NCI-H748 (cell line): ENCODE measurements around the gene SAMMSON.
A peak's percentile ranks its signal among the peaks of the same experiment; 100 is the strongest.

Experiments used
- DNase-seq: peaks from one replicate; lab custom pipeline; 2025; ENCODE audit not compliant: unreplicated experiment; lab: John Stamatoyannopoulos, UW

The SAMMSON gene

DNA sequence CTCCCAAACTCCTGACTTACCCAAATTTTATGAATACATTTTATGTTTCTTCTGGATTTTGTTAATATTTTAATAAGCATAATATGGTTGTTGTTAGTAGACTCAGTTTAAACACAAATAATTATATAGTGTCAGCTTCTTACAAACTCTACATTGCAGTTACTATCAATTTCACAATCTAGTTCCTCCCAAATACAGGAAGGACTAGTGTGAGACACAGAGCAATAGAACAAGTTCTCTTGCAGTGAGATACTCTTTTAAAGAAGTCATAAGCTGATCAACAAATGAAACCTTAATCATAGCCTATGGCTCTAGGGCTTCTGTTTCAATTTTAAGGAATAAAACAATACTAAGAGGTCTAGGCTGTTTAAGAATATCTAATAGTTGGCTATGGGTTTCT is 86.1 kb downstream of the SAMMSON start:
- no peak for DNase-seq

DNA sequence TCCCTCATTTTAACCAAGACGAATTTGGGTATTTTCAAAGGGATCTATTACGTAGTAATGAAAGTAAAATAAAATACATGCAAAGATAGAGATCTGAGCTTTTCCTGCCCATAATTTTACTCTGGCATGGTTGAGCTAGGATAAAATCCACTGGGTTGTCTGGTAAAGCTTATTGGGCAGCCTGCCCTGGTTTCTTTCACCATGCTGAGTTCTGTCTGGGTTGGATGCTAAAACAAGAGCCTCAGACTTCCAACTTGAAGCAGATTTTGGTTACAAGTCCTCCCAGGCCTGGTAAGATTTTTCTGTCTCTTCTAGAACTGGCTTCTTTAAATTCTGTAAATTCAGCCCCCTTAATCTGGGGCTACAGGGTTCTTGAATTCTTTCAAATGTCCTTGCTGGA is 86.8 kb downstream of the SAMMSON start:
- no peak for DNase-seq

DNA sequence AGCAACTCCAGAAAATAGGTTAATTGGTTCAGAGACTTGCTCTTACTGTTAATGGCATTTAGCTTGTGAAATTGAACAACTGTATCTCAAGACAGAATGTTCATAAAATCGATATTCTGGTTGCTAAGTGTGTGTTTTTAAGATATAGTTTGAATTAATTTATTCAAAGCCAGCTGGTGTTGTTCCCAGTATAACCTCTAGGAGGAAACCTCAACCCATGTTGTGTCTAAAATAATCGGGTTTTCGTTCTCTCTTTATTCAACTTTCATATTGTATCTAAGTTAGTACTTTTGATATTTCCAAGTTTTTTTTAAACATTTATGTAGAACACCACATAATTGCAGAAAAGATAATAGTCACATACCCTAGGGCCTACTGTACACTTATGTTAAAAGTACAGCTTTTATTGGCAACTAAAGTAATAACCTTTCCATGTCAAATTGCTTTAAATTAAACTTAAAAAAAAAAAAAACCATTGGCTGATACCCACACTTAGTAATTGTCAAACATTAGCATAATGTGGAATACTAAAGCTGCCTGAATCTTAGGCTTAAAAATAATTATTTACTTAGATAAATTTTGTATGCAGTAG is 90.9 kb downstream of the SAMMSON start:
- DNase-seq, result peak; percentile 25

DNA sequence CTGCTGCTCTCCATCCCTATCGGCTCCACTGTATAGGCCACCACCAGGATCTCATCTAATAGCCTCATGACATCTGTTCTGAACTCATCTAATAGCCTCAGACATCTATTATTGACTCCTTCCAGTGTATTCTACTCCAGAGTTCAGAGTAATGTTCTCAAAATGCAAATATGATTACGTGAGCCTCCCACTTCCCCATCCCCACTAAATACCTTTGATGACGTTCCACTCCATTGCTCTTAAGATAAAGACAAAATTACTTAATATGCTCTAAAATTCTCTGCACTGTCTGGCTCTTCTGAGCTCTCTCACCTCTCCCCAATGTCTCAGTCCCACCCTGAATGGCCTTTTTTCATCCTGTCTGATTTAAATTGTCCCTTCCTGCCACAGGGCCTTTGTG is 94.7 kb downstream of the SAMMSON start:
- DNase-seq, result no peak

DNA sequence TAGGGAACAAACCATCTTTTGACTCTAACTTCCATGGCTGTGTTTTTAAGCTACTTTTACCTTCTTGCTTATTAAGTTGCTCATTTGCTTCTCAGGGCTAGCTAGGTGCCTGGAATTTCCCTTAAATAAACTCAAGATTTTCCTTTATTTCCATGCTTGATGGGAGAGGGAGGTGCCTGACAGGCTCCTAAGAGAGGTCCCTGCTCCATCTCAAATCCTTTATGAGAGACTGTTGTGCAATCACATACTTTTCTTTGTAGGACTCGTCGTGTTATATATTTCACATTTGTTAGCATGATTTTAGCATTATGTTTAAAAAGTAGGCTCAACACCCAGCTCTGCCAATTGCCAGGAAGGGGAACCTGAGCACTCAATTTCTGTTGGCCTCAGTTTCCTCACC is 95.7 kb downstream of the SAMMSON start:
- DNase-seq, result no peak

DNA sequence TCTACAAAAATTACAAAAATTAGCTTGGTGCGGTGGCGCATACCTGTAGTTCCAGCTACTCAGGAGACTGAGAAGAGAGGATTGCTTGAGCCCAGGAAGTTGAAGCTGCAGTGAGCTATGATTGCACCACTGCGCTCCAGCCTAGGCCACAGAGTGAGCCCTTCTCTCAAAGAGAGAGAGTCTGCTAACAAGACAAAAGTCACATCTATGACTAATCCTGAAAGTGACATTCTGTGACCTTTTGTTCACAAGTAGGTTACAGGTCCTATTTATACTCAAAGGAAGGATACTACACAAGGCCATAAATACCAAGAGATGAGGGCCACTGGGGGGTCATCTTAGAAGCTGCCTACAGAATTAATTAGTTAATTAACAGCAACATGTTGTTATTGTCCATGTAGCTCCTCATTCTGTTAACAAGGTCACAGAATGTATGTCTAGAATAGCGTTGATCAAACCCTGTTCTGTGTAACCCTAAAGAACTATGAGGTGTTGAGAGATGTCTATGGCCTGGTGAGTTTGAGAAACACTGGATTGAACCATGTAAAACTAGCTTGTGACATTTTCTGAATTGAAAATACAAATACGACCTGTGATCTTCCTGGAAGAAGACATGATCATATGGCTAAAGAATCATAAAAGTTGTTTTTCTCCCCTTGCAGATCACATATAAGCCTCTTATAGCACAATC is 97.0 kb downstream of the SAMMSON start:
- no peak for DNase-seq

DNA sequence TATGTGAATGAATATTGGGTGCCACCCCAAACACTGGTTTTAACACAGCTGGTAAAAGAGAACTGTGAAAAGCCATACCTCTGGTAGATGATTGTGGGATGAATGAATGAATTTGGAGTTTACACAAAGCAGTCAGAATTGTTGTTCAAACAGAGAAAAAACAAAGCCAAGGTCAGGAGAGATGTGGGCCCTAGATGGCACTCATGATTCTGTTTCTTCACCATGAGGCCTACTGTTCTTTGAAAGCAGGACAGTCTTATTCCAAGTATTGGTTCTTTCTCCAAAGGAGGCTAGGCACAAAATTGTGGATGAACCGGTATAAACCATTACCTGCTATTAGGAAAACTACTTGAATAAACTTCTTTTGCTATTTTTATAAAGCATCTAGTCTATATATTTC is 97.6 kb downstream of the SAMMSON start:
- DNase-seq, result no peak

DNA sequence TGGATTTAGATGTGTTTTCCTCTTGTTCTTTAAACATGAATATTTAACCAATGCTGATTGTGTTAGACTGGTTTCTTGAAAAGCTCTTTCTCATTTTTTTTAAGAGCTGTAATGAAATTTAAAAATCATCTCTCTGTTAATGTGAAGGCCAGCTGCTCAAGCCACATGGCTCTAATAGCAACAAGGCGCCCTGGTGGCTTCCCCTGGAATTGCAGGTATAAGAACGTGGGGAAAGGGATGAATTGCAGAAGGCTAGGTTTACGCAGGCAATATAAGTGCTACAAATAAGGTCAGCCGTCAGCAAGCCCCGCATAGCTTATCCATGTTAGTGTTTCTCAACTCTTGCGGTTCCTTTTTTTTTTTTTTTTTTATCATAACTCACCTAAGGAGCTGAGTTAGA is 108.5 kb downstream of the SAMMSON start:
- DNase-seq, result peak; percentile 19

DNA sequence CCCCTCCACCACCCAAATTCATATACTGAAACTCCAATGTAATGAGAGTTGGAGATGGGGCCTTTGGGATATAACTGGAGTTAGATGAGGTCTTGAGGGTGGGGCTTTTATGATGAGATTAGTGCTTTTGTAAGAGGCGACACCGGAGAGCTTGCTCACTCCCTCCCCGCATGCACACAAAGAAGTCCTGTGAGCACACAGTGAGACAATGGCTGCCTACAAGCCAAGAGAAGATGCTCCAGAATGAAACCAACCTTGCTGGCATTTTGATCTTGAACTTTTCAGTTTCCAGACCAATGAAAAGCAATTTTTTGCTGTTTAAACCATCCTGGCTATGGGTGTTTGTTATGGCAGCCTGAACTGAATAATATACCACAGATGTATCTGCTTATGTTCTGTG is 109.0 kb downstream of the SAMMSON start:
- DNase-seq, result no peak

DNA sequence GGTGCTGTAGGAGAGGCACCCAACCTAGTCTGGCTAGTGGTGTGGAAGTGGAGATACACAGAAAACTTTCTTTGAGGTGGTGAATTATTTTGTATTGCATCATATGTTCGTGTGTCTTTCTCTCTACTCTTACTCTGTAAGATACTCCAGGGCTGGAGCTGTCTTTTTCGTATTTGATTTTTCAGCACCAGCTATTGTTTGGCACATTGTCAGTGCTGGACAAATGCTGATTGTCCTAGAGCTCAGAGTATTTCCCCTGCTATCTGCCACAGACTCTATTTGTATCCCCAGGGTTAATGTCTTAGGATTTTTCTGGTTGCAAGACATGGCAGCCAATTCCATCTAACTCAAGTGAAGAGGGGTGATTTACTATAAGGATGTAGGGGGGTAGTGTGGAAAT is 110.5 kb downstream of the SAMMSON start:
- DNase-seq, result no peak

DNA sequence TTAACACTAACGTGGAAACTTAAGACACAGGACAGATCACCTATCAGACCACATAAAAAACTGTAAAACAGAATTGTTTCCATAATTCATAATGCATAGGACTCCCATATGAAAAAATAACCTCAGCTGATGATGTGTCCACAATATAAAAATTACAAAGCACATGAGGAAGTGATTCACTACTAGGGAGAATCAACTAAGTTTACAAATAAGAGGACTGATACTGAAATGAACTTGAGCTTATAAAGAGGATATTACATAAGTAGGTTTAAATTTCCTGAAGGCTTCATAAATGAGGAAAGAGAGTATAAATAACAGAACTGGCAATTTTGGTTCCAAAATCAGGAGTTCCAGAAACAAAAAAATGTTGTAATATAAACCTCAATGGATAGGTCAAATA is 111.9 kb downstream of the SAMMSON start:
- DNase-seq, result no peak

DNA sequence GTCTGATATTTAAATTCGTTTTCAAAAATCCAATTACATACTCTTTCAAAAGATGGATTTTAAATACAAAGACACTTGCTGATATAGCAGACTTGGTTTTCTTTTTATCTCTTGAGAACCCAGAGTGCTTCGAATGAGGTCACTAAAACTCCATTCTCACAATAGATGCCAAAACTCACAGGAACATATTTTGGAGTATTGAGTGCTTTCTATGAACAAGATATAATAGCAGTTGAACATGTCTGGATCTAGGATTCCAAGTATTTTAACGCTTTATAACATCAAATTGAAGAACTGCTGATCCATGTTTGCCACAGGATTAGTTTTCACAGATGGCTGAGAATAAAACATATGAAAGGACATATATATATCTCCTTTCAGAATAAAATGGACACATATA is 113.2 kb downstream of the SAMMSON start:
- DNase-seq, result no peak

DNA sequence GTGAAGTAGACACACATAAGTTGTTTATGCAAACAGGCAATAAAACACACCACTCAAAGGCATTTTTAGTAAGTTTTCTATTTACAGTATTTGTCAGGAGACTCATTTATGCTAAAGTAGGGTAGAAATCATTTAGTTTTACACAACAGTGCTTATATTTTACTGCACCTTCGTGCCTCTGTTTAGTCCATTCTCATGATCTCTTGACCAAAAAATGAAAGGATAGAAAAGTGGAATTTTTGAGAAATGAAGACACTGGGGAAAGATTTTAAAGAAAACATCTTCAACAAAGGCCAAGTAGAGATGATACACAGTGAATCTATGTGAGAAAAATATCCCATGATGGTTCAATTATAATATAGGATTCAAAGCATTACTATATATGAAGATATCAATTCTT is 114.9 kb downstream of the SAMMSON start:
- DNase-seq, result no peak

DNA sequence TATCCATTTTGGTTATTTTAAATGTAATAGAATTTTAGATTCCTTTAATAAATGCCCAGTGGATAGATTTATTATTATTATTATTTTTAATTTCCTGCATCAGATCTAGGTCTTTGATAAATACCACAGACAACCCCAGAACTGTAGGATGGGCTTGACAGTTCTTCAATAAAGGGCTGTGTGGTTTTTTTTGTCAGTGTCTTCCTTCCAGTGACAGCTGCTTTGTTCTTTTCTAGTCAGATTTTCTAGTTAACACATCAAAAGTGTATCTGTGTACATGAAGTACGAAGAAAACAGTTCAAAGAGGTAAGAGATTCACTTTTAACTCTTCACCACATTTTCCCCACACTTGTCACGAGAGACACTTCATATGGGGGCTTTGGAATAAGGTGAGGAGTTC is 120.3 kb downstream of the SAMMSON start:
- DNase-seq, result no peak
